H1 (cell line): Measurements from ENCODE around the gene EPHA10. TPM values are rescaled to one million over a fixed set of nuclear protein-coding genes. Genes with fewer than 3 reads are reported as not detected.

Experiments
- ASH2L ChIP-seq: fragments of 200-600, 300-600 bp; sonication (generic); IDR thresholded peaks from one replicate; pipeline ENCODE4 v1.7.1; 2017; ENCODE audit warnings: low read length
- CEBPB ChIP-seq: IDR thresholded peaks from 2 replicates; pipeline ENCODE4 v1.6.1; 2012; ENCODE audit warnings: low read depth, low read length
- GABPA ChIP-seq: IDR thresholded peaks from 2 replicates; pipeline ENCODE4 v1.6.1; 2011; ENCODE audit warnings: mild to moderate bottlenecking, low read length, moderate library complexity, borderline replicate concordance; ENCODE audit not compliant: insufficient read depth
- SP2 ChIP-seq: IDR thresholded peaks from 2 replicates; pipeline ENCODE4 v1.6.1; 2012; ENCODE audit warnings: mild to moderate bottlenecking, low read length, inconsistent platforms
- YY1 ChIP-seq: IDR thresholded peaks from 2 replicates; pipeline ENCODE4 v1.6.1; 2011; ENCODE audit warnings: low read depth, mild to moderate bottlenecking, low read length
- polyA plus RNA-seq, 7 experiments: library from polyadenylated mRNA; depleted of rRNA in 3 of 7; stranded (reverse) in 5 of 7; unstranded in 2 of 7; fragments of >200 nt in 5 of 7; fragments of 200-250 nt in 2 of 7; gene quantifications; 1 replicate in 5 of 7; 2 replicates in 1 of 7; 4 replicates in 1 of 7; pipeline versions ENCODE4 v1.2.1 to v1.2.3, GENCODE V29; 2011 to 2013; ENCODE audit warnings: missing spikeins in 2 of 7, mixed read lengths in 2 of 7
- total RNA-seq: library from RNA; stranded (reverse); fragmentation: NEBNext Ultra II Directional; extraction: Animal tissue kit (Norgen Biotek cat#: 25700); gene quantifications from 2 replicates; pipeline ENCODE4 v1.2.1, GENCODE V29; 2021

Gene EPHA10
- total and polyA plus RNA-seq, 2 of the 8 experiments (the other 6 are each of a cell fraction or from before 2014, with no cell fraction given): 0.54 to 1.0 TPM

DNA sequence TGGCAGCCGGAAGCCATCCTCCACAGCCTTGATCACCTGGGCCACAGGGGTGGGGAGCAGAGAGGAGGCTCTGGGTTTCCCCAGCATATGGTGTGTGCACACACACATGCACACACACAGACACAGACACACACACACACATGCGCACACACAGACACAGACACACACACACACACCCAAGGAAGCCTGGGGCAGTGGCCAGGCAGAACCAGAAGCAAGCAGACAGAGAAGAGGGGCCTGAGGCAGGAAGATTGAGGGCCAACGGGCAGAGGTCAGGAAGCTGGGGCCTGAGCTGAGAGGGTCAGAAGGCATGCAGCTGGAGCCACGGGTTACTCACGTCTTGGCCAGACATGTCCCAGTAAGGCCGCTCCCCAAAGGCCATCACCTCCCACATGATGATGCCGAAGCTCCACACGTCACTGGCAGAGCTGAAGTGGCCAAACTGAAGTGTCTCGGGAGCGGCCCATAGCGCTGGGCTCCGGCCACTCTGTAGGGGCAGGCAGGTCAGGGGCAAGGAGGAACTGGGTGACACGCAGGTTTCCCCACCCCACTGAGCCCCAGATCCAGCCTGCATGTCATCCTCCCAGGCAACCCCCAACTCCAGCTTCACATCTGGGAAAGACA, 45.2 kb downstream of the EPHA10 start (continued):
- TF ChIP-seq YY1 (no peak), SP2 (no peak), CEBPB (no peak), ASH2L (no peak), GABPA (no peak)
